Liver (tissue), 9 donors: ENCODE measurements around the gene LHX3. TPM values are rescaled to one million over a fixed set of nuclear protein-coding genes. Genes with fewer than 3 reads are reported as not detected.

Experiments used
- DNase-seq: peaks from one replicate; pipeline ENCODE4 v3.0.0-alpha.2; 2017; ENCODE audit warnings: low spot score
- H3K27ac ChIP-seq, 2 donors: one replicate each; pipeline ENCODE4 v1.7.0; 2013; ENCODE audit warnings: inconsistent platforms in 2 of 2, low read length in 2 of 2, control low read depth in 1 of 2, low read depth in 1 of 2, mild to moderate bottlenecking in 1 of 2
- H3K27me3 ChIP-seq, 4 donors: one replicate each; pipeline versions ENCODE4 v1.6.1 to v1.7.0; 2013; ENCODE audit warnings: low read length in 3 of 4, inconsistent platforms in 1 of 4, mild to moderate bottlenecking in 1 of 4, moderate library complexity in 1 of 4; ENCODE audit not compliant: control insufficient read depth in 4 of 4, insufficient read depth in 4 of 4
- H3K36me3 ChIP-seq, 4 donors: one replicate each; pipeline versions ENCODE4 v1.6.1 to v1.7.0; 2013; ENCODE audit warnings: low read length in 3 of 4, mild to moderate bottlenecking in 3 of 4, low read depth in 1 of 4, moderate library complexity in 1 of 4; ENCODE audit not compliant: control insufficient read depth in 4 of 4, insufficient read depth in 3 of 4
- H3K4me1 ChIP-seq, 4 donors: one replicate each; pipeline versions ENCODE4 v1.6.1 to v1.7.0; 2013; ENCODE audit warnings: low read length in 3 of 4, mild to moderate bottlenecking in 3 of 4, moderate library complexity in 1 of 4; ENCODE audit not compliant: control insufficient read depth in 4 of 4, insufficient read depth in 4 of 4
- H3K4me3 ChIP-seq, 3 donors: one replicate each; pipeline versions ENCODE4 v1.6.1 to v1.7.0; 2013; ENCODE audit warnings: low read length in 3 of 3, control low read depth in 1 of 3, low read depth in 1 of 3, mild to moderate bottlenecking in 1 of 3
- H3K9ac ChIP-seq, 2 donors: one replicate each; pipeline ENCODE4 v1.7.0; 2013; ENCODE audit warnings: low read length in 2 of 2, mild to moderate bottlenecking in 2 of 2, moderate library complexity in 2 of 2, control low read depth in 1 of 2, low read depth in 1 of 2
- H3K9me3 ChIP-seq, 4 donors: one replicate each; pipeline versions ENCODE4 v1.6.1 to v1.7.0; 2013; ENCODE audit warnings: low read length in 3 of 4; ENCODE audit not compliant: control insufficient read depth in 4 of 4
- EGR1 ChIP-seq, 2 donors: IDR thresholded peaks; 2 replicates each; pipeline ENCODE4 v1.6.1; 2016 to 2018; ENCODE audit warnings: antibody characterized with exemption in 2 of 2, low read depth in 2 of 2
- FOXA1 ChIP-seq: IDR thresholded peaks from 2 replicates; pipeline ENCODE4 v1.6.1; 2016; ENCODE audit warnings: antibody characterized with exemption
- FOXA2 ChIP-seq: IDR thresholded peaks from 2 replicates; pipeline ENCODE4 v1.6.1; 2016; ENCODE audit warnings: antibody characterized with exemption
- GABPA ChIP-seq, 2 donors: IDR thresholded peaks in 1 of 2; conservative IDR thresholded peaks in 1 of 2; 2 replicates each; pipeline ENCODE4 v1.6.1; 2016; ENCODE audit warnings: antibody characterized with exemption in 2 of 2, mild to moderate bottlenecking in 1 of 2, moderate library complexity in 1 of 2
- HNF4G ChIP-seq: IDR thresholded peaks from 2 replicates; pipeline ENCODE4 v1.6.1; 2016; ENCODE audit warnings: antibody characterized with exemption
- MAX ChIP-seq: IDR thresholded peaks from 2 replicates; pipeline ENCODE4 v1.6.1; 2016; ENCODE audit warnings: antibody characterized with exemption
- NR2F2 ChIP-seq: IDR thresholded peaks from 2 replicates; pipeline ENCODE4 v1.6.1; 2016; ENCODE audit warnings: antibody characterized with exemption
- RAD21 ChIP-seq, 2 donors: IDR thresholded peaks; 2 replicates each; pipeline ENCODE4 v1.6.1; 2016; ENCODE audit warnings: antibody characterized with exemption in 2 of 2, mild to moderate bottlenecking in 2 of 2
- REST ChIP-seq: IDR thresholded peaks from 2 replicates; pipeline ENCODE4 v1.6.1; 2016; ENCODE audit warnings: antibody characterized with exemption, mild to moderate bottlenecking
- RXRA ChIP-seq, 2 donors: IDR thresholded peaks; 2 replicates each; pipeline ENCODE4 v1.6.1; 2017 to 2018; ENCODE audit warnings: antibody characterized with exemption in 2 of 2, mild to moderate bottlenecking in 1 of 2
- SP1 ChIP-seq: IDR thresholded peaks from 2 replicates; pipeline ENCODE4 v1.6.1; 2018; ENCODE audit warnings: antibody characterized with exemption, mild to moderate bottlenecking
- TAF1 ChIP-seq: conservative IDR thresholded peaks from 2 replicates; pipeline ENCODE4 v1.6.1; 2016; ENCODE audit warnings: antibody characterized with exemption, mild to moderate bottlenecking
- YY1 ChIP-seq: IDR thresholded peaks from 2 replicates; pipeline ENCODE4 v1.6.1; 2016; ENCODE audit warnings: antibody characterized with exemption, mild to moderate bottlenecking
- ZBTB33 ChIP-seq: IDR thresholded peaks from 2 replicates; pipeline ENCODE4 v1.6.1; 2016; ENCODE audit warnings: antibody characterized with exemption
- WGBS: extraction: QIAGEN DNeasy Blood & Tissue Kit; methylation state at CpG from one replicate; pipeline ENCODE4 v1.1.7; 2013; 5-methylcytosine and 5-hydroxymethylcytosine counted together
- polyA plus RNA-seq, 2 donors: library from polyadenylated mRNA; stranded (reverse) in 1 of 2; unstranded in 1 of 2; fragments of 200-250 nt in 1 of 2; fragments of >200 nt in 1 of 2; fragmentation: Nextera tagmentation in 1 of 2; extraction: Ambion mirVana in 1 of 2; gene quantifications; one replicate each; pipeline versions ENCODE4 v1.2.1 to v1.2.3, GENCODE V29; 2013 to 2015
- total RNA-seq, 2 donors: library from RNA; depleted of rRNA; stranded (reverse); fragments of >200 nt; gene quantifications; one replicate each; pipeline ENCODE4 v1.2.3, GENCODE V29; 2014
- TF ChIP-seq, protein P1 (sequence below): IDR thresholded peaks from 2 replicates; pipeline ENCODE4 v1.6.1; 2016; ENCODE audit warnings: antibody characterized with exemption
- TF ChIP-seq, protein P2 (sequence below): fragments of 150-350 bp; IDR thresholded peaks from 2 replicates; pipeline ENCODE4 v1.5.1; 2017; ENCODE audit warnings: improper control_type of control experiment, low read depth, low read length; ENCODE audit not compliant: missing input control
- donor health status: healthy.
- donor health status: healthy.
- donor health status: healthy.
- donor health status: healthy.
- donor health status: healthy.

Gene LHX3
- total and polyA plus RNA-seq, 4 donors = not detected

DNA sequence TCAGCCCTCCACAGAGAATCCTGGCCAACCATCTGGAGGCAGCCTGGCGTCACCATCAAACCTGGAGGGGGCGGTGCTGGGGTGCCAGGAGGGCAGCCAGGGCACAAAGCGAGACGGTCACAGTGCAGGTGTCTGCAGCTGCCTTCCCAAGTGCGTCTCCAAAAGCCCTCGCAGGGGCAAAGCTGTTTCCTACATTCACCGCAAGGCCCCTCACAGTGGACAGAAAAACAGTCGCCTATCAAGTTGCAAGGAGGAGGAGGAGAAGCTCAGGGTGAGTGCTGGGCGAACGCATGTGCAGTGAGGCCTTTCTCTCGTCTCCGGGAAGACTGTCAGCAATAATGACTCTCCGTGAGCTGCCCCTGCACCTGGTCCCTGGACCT, 18.0 kb upstream of the LHX3 start:
- H3K27me3 ChIP-seq = no peaks in the 10 kb centered on the region
- TF ChIP-seq, protein P1, sequence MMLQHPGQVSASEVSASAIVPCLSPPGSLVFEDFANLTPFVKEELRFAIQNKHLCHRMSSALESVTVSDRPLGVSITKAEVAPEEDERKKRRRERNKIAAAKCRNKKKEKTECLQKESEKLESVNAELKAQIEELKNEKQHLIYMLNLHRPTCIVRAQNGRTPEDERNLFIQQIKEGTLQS = no peak
- TF ChIP-seq EGR1 (IDR thresholded peaks at IDR 0.05; ENCODE audit: low read depth in 2 of 2) (no peak), SP1 (no peak), HNF4G (no peak), FOXA1 (no peak), TAF1 (no peak), FOXA2 (no peak), RAD21 (IDR thresholded peaks at IDR 0.05) (no peak), REST (no peak), RXRA (IDR thresholded peaks at IDR 0.05) (no peak), YY1 (no peak), MAX (no peak), GABPA (IDR thresholded peaks at IDR 0.05 in 1 of 2, conservative IDR thresholded peaks at IDR 0.05 in 1 of 2) (no peak), NR2F2 (no peak)
- TF ChIP-seq, protein P2, sequence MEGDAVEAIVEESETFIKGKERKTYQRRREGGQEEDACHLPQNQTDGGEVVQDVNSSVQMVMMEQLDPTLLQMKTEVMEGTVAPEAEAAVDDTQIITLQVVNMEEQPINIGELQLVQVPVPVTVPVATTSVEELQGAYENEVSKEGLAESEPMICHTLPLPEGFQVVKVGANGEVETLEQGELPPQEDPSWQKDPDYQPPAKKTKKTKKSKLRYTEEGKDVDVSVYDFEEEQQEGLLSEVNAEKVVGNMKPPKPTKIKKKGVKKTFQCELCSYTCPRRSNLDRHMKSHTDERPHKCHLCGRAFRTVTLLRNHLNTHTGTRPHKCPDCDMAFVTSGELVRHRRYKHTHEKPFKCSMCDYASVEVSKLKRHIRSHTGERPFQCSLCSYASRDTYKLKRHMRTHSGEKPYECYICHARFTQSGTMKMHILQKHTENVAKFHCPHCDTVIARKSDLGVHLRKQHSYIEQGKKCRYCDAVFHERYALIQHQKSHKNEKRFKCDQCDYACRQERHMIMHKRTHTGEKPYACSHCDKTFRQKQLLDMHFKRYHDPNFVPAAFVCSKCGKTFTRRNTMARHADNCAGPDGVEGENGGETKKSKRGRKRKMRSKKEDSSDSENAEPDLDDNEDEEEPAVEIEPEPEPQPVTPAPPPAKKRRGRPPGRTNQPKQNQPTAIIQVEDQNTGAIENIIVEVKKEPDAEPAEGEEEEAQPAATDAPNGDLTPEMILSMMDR = no peak
- DNase-seq = no peak
- 97% methylated on average over 13 of the region's 13 CpGs for WGBS
- no peaks in the 10 kb centered on the region for H3K4me1 ChIP-seq
- no peak overlapping the region for H3K4me3 ChIP-seq
- H3K27ac ChIP-seq = no peak overlapping the region
- peaks cover 4 to 17% (median 7%) of the 10 kb centered on the region in 4 donors for H3K36me3 ChIP-seq
- no peaks in the 10 kb centered on the region for H3K9me3 ChIP-seq
- no peak overlapping the region for H3K9ac ChIP-seq

DNA sequence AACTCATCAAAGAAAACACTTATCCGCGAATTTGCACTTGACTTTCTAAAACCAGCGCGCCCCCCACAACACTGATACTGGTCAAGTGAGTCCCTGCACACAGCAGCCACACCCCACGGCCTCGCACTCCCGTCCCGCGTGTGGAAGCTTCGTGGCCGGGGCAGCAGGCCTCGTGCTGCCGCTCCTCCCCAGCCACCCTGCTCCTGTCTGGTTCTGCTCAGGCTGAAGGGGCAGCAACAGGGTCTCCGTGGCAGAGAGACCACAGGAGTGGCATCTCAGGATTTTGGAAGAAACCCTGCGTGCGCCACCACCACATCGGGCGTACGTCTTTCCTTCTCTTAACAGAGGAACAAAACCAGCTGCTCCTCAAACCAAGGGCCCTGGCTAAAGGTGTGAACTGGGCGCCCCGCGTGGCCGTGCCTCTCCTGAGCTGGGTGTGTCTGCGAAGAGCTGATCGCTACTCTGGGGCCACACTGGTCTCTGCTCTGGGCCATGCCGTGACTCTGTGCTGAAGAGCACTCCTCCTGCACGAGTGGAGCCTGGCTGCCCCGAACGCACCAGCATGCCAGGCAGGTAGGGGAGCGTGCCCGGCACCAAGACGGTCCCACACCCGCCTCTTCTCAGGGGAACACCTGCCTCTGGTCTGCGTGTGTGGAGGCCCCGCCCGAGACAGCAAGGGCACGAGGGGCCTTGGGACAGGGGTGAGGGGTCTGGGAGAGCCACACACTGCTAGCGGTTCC, 17.4 kb upstream of the LHX3 start:
- TF ChIP-seq NR2F2 (no peak), RAD21 (IDR thresholded peaks at IDR 0.05) (no peak), ZBTB33 (no peak), FOXA1 (no peak), HNF4G (no peak), REST (no peak), YY1 (no peak)
- TF ChIP-seq, protein P2 = no peak
- Histone ChIP-seq H3K36me3 (peaks cover 4 to 17% (median 7%) of the 10 kb centered on the region in 4 donors), H3K27me3 (no peaks in the 10 kb centered on the region), H3K27ac (no peak overlapping the region), H3K9ac (no peak overlapping the region), H3K9me3 (no peaks in the 10 kb centered on the region), H3K4me3 (no peak overlapping the region), H3K4me1 (no peaks in the 10 kb centered on the region)
- 97% methylated on average over 38 of the region's 38 CpGs for WGBS
- DNase-seq = no peak
